Sciatic nerve (tissue), 2 donors: Measurements from ENCODE around the gene ATIC. TPM values are rescaled to one million over a fixed set of nuclear protein-coding genes. Genes with fewer than 3 reads are reported as not detected.

Source experiments
- ATAC-seq: fragments of 200-7000 bp; cut with Tn5 transposase; one replicate; pipeline ENCODE4 v1.9.1; 2020; ENCODE audit warnings: mild to moderate bottlenecking, moderate library complexity
- DNase-seq: peaks from one replicate; pipeline ENCODE4 v3.0.0-alpha.2; 2020; ENCODE audit warnings: low spot score
- intact Hi-C: fragments of 100-400 bp; cut with DNase I; formaldehyde crosslinking; loops from one replicate; pipeline ENCODE4 v1.14.2; 2022
- total RNA-seq: library from RNA; stranded (reverse); fragmentation: NEBNext Ultra II Directional; extraction: Animal tissue kit (Norgen Biotek cat#: 25700); gene quantifications from one replicate; pipeline ENCODE4 v1.2.1, GENCODE V29; 2021
- donor health status: DM: no; HTN: no; CAD: no.
- donor health status: DM: no; HTN: no; CAD: no.

ATIC gene
- total RNA-seq, 1 donor from 2014 or later = 62.8 TPM

DNA sequence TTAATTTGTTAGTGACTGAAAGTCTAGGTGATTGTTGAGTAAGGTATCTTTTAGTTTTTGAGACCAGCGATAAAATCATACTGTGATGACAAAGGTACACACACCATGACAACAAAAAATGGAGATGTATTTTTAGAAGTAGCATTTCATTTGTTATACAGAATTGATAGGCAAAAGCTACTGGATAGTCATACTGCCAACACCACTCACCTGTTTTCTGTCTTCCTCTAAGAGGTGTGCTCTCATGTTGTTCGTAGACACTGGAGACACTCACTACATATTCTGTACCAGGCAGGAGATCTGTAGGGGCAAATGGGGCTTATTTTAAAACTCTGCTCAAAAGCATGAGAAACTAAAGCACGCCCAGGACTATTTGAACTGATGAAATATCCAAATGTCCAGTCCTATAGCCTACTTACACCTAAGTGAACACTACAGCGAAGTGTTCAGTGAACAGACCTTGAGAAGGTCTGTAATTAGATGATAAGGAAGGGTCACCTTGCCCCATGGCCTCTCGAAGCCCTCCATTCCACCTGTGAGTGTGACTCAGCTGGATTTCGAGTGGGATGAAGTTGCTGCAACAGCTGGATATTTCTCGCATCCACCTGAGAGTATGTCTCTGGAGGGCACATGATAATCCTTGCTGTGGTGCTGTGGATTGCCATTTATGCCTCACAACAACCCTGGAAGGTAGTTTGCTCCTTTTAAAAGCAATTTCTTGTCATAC lies 76.3 kb downstream of the ATIC start:
- ATAC-seq (no peak), DNase-seq (no peak)
- intact Hi-C loops = no loop called here

DNA sequence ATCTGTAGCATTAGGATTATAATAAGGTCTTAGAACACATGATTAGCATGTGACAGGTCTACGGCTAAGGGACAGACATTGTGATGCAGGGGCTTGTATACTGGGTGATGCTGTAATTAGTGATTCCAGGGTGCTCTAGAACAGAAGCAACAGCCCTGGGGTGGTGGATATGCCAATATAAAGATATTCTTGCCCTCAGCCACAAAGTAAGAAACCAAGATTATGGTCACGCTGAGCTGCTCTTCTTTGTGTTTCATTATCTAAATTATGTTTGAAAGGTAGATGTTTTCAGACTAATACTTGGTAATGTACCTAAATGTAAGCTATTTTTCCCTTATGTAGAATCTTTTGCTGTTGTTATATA lies 78.7 kb downstream of the ATIC start:
- no peak for ATAC-seq
- intact Hi-C loops = no loop called here

DNA sequence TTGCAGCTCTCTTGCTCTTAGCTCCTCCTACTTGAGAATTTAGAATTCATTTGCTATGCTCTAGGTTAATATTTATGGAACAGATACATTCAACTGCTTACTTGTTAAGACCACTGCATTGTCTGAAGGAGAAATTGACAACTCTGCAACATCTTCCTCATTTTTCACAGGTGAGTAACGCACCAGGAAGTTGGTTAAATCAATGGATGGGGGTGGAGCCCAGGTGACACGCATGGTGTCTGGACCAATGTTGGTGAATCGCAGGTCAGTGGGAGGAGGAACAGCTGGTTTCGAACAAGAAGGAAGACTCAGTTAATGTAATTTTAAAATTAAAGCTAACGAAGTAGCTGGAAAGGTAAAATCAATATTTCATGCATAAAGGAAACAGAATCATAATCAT lies 79.7 kb downstream of the ATIC start:
- ATAC-seq (no peak), DNase-seq (no peak)
- intact Hi-C loops = no loop called here

More for the DNA sequence above, 78.7 kb downstream of the ATIC start:
- no peak for DNase-seq

DNA sequence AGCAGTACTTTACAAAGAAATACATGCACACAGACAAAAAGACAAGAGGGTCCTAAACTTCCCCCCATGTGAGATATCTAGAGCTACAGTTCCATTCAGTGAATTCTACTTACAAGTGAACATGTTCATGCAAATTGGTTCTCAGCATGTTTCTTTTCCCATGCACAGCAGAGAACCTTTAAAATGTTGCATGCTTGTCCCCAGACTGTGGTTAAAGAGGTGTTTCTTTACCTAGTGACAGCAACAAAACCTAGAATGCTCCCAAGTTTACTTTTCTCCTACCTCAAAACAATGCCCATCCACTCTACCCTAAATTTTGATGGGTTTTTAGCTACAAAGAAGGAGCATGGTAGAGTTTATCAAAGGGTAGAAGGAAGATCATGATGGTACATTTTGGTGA lies 80.3 kb downstream of the ATIC start:
- intact Hi-C loops = no loop called here
- ATAC-seq (no peak), DNase-seq (no peak)

DNA sequence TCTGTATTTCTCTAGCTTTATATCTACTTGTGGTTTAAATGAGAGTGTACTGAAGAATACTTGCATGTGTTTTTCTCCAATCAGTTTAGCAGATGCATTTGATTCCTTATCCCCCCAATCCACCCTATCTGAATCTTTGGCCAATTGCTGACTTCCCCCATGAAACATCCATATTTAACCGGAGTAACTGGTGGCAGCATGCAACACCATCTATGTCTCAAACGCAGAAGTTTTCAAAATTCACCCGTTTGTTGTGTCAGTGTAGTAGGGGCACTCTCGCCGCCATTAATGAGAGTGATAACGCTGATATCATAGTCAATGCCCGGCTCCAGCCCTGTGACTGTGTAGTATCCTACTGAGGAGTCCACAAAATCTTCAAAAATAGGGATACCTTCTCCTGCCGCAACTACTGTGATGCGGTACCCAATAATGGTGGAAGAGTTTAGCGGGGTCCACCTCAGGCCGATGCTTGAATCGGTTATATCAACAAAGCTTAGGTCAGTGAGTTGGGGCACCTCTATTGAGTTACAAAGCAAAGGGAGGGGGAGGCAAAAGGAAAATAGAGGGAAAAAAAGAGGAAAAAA lies 80.9 kb downstream of the ATIC start:
- no peak for DNase-seq
- ATAC-seq = no peak
- intact Hi-C loops = no loop called here

DNA sequence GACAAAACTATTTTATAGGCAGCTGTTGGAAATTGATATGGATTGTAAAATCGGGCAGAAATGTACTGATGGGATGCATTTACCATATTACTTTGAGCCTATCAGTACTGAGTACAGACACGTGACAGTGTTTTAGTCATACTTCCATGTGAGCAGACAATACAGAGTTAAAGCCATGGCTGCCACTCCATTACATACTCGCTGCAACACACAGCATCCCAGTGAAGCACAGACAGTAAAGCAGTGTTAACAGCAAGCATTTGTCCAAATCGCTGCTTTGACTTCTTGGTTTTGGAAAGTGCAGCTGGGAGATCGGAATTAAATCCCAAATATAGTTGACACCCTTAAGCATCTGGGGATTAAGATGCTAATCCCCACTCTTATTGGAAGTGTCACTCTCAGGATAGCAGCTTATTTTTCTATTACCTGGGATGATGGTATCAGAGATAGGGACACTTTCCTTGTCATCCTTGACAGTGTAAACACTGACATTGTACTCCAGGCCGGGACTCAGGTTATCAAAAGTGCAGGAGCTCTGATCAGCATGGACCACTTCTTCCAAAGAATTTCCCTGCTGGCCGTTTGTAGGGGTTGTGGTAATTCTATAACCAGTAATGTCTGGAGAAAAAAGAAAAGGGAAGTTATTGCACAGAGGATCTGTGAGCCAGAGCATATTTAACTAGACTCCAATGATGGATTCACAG lies 82.4 kb downstream of the ATIC start:
- intact Hi-C loops = no loop called here
- ATAC-seq = no peak
- no peak for DNase-seq

DNA sequence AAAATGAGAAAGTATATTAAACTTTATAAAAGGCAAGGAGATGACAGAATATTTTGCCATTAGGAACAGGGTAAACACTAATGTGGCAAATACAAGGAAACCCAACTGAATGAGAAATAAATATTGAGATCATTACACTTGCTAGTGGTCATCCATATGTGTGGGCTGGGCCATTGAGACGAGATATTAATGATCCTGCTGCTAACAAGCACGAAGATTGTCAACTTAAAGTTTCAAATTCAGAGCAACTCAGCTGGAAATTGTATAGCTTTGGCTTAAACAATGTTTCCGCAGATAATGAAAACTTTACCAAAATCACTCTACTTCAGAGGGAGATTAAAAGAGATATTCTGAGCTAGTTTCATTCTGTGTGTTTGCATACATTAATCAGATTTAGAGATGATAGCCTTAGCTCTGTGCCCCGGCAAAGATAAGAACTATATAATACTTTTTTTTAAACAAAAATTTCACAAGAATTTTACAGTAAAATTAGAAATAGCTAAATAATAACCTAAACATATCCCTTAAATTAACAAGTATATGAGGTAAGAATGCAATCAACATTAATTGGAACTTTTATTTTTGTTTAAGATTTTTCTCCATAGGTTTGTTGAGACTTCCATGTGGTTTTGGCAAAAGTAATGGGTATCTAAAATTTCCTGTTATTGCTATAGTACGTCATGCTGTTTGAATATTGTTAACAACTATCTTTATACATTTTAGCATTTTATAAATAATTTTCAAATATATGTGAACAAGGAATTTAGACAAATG lies 84.0 kb downstream of the ATIC start:
- no peak for DNase-seq
- no peak for ATAC-seq
- intact Hi-C loops = no loop called here

DNA sequence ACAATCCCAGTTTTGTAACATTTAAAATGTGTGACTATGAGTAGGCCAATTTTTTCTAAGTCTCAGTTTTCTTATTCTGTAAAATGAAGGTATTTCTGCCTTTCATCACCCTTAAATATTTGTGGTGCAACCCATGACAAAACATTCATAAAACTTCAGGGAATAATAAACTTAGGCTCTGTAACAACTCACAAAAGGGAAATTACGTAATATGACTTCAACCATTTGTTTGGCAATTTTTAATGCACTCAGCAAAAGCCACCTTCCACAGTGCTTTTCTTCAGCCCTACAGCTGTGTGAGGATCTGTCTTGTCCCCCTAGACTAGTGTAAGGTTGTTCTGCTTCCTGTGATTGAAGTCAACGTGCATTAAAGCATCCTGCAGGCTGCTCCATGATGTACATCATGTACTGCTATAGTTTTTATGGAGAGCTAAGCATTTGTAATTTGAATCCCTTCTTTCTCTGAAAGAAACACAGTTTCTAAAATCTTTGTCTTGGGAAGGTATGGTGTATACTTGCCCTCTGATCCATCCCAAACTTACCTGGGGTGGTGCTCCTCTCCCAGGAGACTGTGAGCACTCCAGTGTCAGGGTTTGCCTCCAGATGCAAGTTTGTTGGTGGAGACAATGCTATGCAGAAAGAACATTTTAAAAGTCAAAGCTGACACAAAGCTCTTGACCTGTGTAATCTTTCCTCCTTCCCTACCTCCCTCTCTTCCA lies 84.9 kb downstream of the ATIC start:
- intact Hi-C loops = no loop called here
- no peak for DNase-seq
- ATAC-seq = peak; percentile 87

DNA sequence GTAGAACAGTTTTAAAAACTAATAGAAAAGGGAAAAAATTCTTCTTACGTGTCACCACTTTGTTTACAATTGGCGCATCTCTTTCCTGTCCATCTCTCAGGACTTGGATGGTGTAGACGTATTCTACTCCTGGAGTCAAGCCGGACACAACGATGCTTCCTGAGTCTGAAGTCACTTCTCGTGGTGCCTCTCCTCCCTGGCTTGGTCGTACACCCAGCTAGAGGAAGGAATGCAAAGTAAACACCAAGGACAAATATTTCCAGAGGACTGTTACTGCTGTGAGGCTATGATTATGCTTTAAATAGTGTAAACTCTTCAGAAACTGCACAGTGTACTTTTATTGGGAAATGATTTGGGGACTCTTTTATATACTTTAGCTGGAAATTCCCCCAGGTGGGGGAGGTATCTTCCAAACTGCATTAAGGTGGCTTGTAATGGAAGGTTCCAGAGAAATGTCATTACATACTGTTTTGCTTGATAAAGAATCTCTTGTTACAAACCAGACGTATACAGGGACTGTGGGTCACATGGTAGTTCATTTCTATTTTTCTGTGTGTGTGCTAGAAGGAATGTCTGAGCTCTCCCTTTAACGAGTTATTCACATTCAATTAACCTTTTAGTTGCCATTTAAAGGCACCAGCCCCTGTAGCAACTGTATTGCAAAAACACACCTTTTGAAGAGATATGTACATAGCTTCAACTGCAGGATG lies 85.9 kb downstream of the ATIC start:
- intact Hi-C loops = no loop called here
- DNase-seq = no peak
- ATAC-seq = peak; percentile 11

DNA sequence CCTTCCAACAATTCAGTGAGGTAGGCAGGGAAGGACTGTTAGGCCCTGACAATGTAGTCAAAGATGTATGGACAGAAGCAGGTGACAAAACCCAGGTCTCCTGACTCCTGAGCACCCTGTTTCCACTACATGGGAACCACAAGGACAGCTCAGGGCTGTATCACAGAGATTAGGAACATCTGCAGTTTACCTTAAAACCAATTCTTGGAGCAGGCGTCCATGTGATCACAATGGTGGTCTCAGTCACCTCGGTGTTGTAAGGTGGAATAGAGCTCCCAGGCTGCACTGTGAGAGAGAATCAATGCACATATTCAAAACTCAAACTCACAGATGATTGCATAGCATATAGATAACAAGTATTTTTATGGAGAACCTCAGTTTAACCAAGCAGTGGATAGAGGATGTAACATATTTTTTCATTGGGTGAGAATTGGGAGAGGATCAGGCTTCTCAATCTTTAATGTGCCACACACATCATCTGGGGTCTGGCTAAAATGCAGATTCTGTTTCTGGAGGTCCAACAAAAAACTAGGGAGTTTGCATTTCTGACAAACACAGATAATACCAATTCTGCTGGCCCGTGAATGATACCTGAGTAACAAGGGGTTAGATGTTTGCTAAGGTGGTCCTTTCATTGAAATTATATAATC lies 87.3 kb downstream of the ATIC start:
- ATAC-seq = no peak
- intact Hi-C loops = no loop called here
- DNase-seq = no peak

Other genes with a start within 250 kb of the ATIC start
- gene ABCA12, start 173.4 kb upstream of the ATIC start, total RNA-seq = not detected
- 986 TPM for gene FN1, start 124.0 kb downstream of the ATIC start, total RNA-seq